ENCODE data around the gene ELOB.

GRCh38 chr16:2769675-2770056, 7.4 kb downstream of the ELOB start:
- TF ChIP-seq ZFP30 (CRISPR knock-in tag; IDR thresholded peaks at IDR 0.05): no peak
- TF ChIP-seq ARNTL (CRISPR knock-in tag; IDR thresholded peaks at IDR 0.05; ENCODE audit: borderline replicate concordance, low read depth): no peak
- TF ChIP-seq PATZ1 (CRISPR knock-in tag; IDR thresholded peaks at IDR 0.05; ENCODE audit: borderline replicate concordance): no peak
- TF ChIP-seq ISL1 (CRISPR knock-in tag; IDR thresholded peaks at IDR 0.05): no peak
- TF ChIP-seq ZFP3 (CRISPR knock-in tag; IDR thresholded peaks at IDR 0.05): no peak
- TF ChIP-seq BACH2 (CRISPR knock-in tag; IDR thresholded peaks at IDR 0.05; ENCODE audit: borderline replicate concordance): no peak
- no peak for TF ChIP-seq CSDC2 (CRISPR knock-in tag; IDR thresholded peaks at IDR 0.05)
- no peak for TF ChIP-seq TOX (CRISPR knock-in tag; IDR thresholded peaks at IDR 0.05; ENCODE audit: borderline replicate concordance)
